SK-N-SH (cell line): ENCODE results near the gene G2E3. TPM values are rescaled to one million over a fixed set of nuclear protein-coding genes. Genes with fewer than 3 reads are reported as not detected.

Source experiments
- CTCF ChIA-PET: fragments of 300-600, 350-600 bp; formaldehyde crosslinking; extraction: SDS; loops from one replicate; lab custom pipeline; 2021; lab: Yijun Ruan, JAX
- POLR2A ChIA-PET: fragments of 350-600 bp; sonication (Branson Sonifier 250); formaldehyde crosslinking; extraction: SDS; loops from one replicate; lab custom pipeline; 2020; ENCODE audit warnings: antibody characterized with exemption, inconsistent platforms; lab: Yijun Ruan, JAX
- DNase-seq: peaks from one replicate; pipeline ENCODE4 v3.0.0; 2012
- H2AFZ ChIP-seq: fragments of 200-600 bp; sonication (generic); 2 replicates; pipeline ENCODE4 v1.8.1; 2016; ENCODE audit warnings: antibody characterized with exemption, mild to moderate bottlenecking, low read depth
- H3F3A ChIP-seq: fragments of 200-600 bp; sonication (generic); replicated peaks from 2 replicates; pipeline ENCODE3; 2016; ENCODE audit warnings: antibody characterized with exemption, mild to moderate bottlenecking; ENCODE audit not compliant: insufficient read depth
- H3K27ac ChIP-seq, 2 experiments: fragments of 200-500 bp in 1 of 2; fragments of 200-600 bp in 1 of 2; sonication (Bioruptor generic) in 1 of 2; sonication (generic), shearing (Covaris generic) in 1 of 2; 2 replicates each; pipeline versions ENCODE4 v1.5.1 to v1.6.1; 2014 to 2016; ENCODE audit warnings: low read depth in 2 of 2, inconsistent platforms in 1 of 2, low read length in 1 of 2, mild to moderate bottlenecking in 1 of 2, mixed read lengths in 1 of 2
- H3K27me3 ChIP-seq: fragments of 200-600 bp; sonication (generic), shearing (Covaris generic); 2 replicates; pipeline ENCODE4 v1.6.1; 2016; ENCODE audit warnings: mixed run types; ENCODE audit not compliant: insufficient read depth
- H3K36me3 ChIP-seq, 2 experiments: fragments of 200-500 bp in 1 of 2; fragments of 200-600 bp in 1 of 2; sonication (Bioruptor generic) in 1 of 2; sonication (generic) in 1 of 2; replicated peaks in 1 of 2; 2 replicates each; pipeline versions ENCODE3 to v1.5.1; 2014 to 2016; ENCODE audit warnings: low read length in 1 of 2, mild to moderate bottlenecking in 1 of 2; ENCODE audit not compliant: insufficient read depth in 2 of 2, control insufficient read depth in 1 of 2
- H3K4me1 ChIP-seq, 2 experiments: fragments of 200-500 bp in 1 of 2; fragments of 200-600 bp in 1 of 2; sonication (Bioruptor generic) in 1 of 2; sonication (generic), shearing (Covaris generic) in 1 of 2; 2 replicates each; pipeline versions ENCODE4 v1.5.1 to v1.6.1; 2014 to 2016; ENCODE audit warnings: low read depth in 1 of 2, low read length in 1 of 2, mixed run types in 1 of 2; ENCODE audit not compliant: insufficient read depth in 2 of 2, control insufficient read depth in 1 of 2
- H3K4me2 ChIP-seq: fragments of 200-600 bp; sonication (generic), shearing (Covaris generic); 2 replicates; pipeline ENCODE4 v1.6.1; 2017; ENCODE audit warnings: mixed run types
- H3K4me3 ChIP-seq, 2 experiments: fragments of 200-500 bp in 1 of 2; fragments of 200-600 bp in 1 of 2; sonication (Bioruptor generic) in 1 of 2; sonication (generic), shearing (Covaris generic) in 1 of 2; 2 replicates each; pipeline versions ENCODE4 v1.5.1 to v1.8.1; 2014 to 2016; ENCODE audit warnings: low read depth in 2 of 2, inconsistent platforms in 1 of 2, low read length in 1 of 2, mild to moderate bottlenecking in 1 of 2, mixed read lengths in 1 of 2, moderate library complexity in 1 of 2
- H3K79me2 ChIP-seq: fragments of 200-600 bp; sonication (generic); 2 replicates; pipeline ENCODE4 v1.8.1; 2017; ENCODE audit warnings: mild to moderate bottlenecking; ENCODE audit not compliant: insufficient read depth
- H3K9ac ChIP-seq: fragments of 200-600 bp; sonication (generic); 2 replicates; pipeline ENCODE4 v1.6.1; 2017; ENCODE audit warnings: mixed run types
- H3K9me2 ChIP-seq: fragments of 200-600 bp; sonication (generic); 2 replicates; pipeline ENCODE4 v1.6.1; 2017; ENCODE audit warnings: mixed run types
- H3K9me3 ChIP-seq: fragments of 200-600 bp; sonication (generic); 2 replicates; pipeline ENCODE4 v1.6.1; 2017; ENCODE audit warnings: mixed run types, mild to moderate bottlenecking, moderate library complexity
- H4K20me1 ChIP-seq: fragments of 200-600 bp; sonication (generic); 2 replicates; pipeline ENCODE4 v1.6.1; 2017; ENCODE audit warnings: mild to moderate bottlenecking, mixed run types; ENCODE audit not compliant: insufficient read depth
- ELF1 ChIP-seq: IDR thresholded peaks from 2 replicates; pipeline ENCODE4 v1.4.0; 2012
- EP300 ChIP-seq, 2 experiments: IDR thresholded peaks; 2 replicates each; pipeline versions ENCODE4 v1.4.0 to v1.6.1; 2012; ENCODE audit warnings: borderline replicate concordance in 1 of 2, low read depth in 1 of 2, low read length in 1 of 2
- FOSL2 ChIP-seq: IDR thresholded peaks from 2 replicates; pipeline ENCODE4 v1.4.0; 2012; ENCODE audit warnings: low read depth, mild to moderate bottlenecking, moderate library complexity, borderline replicate concordance
- FOXJ3 ChIP-seq: sonication (generic); formaldehyde crosslinking; IDR thresholded peaks from 2 replicates; pipeline ENCODE4 v1.5.1; 2020; ENCODE audit warnings: mild to moderate bottlenecking, missing genetic modification reagents
- GABPA ChIP-seq: IDR thresholded peaks from 2 replicates; pipeline ENCODE4 v1.4.0; 2012; ENCODE audit warnings: low read depth, mild to moderate bottlenecking
- JUND ChIP-seq: IDR thresholded peaks from 2 replicates; pipeline ENCODE4 v1.4.0; 2012
- MXI1 ChIP-seq: IDR thresholded peaks from 2 replicates; pipeline ENCODE4 v1.6.1; 2012; ENCODE audit warnings: mild to moderate bottlenecking, low read depth, low read length, improper control_type of control experiment
- NFIC ChIP-seq: IDR thresholded peaks from 2 replicates; pipeline ENCODE4 v1.4.0; 2012; ENCODE audit warnings: borderline replicate concordance
- NRF1 ChIP-seq: IDR thresholded peaks from 2 replicates; pipeline ENCODE4 v1.6.1; 2012; ENCODE audit warnings: low read depth, mild to moderate bottlenecking, low read length
- POLR2AphosphoS5 ChIP-seq: IDR thresholded peaks from 2 replicates; pipeline ENCODE4 v1.6.1; 2012; ENCODE audit warnings: low read depth, low read length
- RAD21 ChIP-seq: IDR thresholded peaks from 2 replicates; pipeline ENCODE4 v1.6.1; 2012; ENCODE audit warnings: mild to moderate bottlenecking, low read length
- RCOR1 ChIP-seq: fragments of 150-350 bp; IDR thresholded peaks from 2 replicates; pipeline ENCODE4 v1.6.1; 2017; ENCODE audit warnings: antibody characterized with exemption, low read length
- RFX5 ChIP-seq: IDR thresholded peaks from 2 replicates; pipeline ENCODE4 v1.6.1; 2012; ENCODE audit warnings: mild to moderate bottlenecking, improper control_type of control experiment, low read length
- RXRA ChIP-seq: IDR thresholded peaks from 2 replicates; pipeline ENCODE4 v1.4.0; 2012; ENCODE audit warnings: low read depth, mild to moderate bottlenecking, borderline replicate concordance
- SIN3A ChIP-seq: IDR thresholded peaks from 2 replicates; pipeline ENCODE4 v1.6.1; 2012; ENCODE audit warnings: low read depth, mild to moderate bottlenecking, low read length, moderate library complexity, borderline replicate concordance
- TAF1 ChIP-seq: IDR thresholded peaks from 2 replicates; pipeline ENCODE4 v1.6.1; 2012; ENCODE audit warnings: low read depth, mild to moderate bottlenecking, low read length, moderate library complexity, borderline replicate concordance
- WGBS: methylation state at CpG from one replicate; pipeline ENCODE4 v1.1.6; 2017; ENCODE audit warnings: low lambda C conversion rate; 5-methylcytosine and 5-hydroxymethylcytosine counted together
- polyA plus RNA-seq, 3 experiments: library from polyadenylated mRNA; depleted of rRNA; stranded (reverse); fragments of >200 nt; gene quantifications; 2 replicates each; pipeline ENCODE4 v1.2.3, GENCODE V29; 2012
- TF ChIP-seq, protein P1 (sequence below): IDR thresholded peaks from 2 replicates; pipeline ENCODE4 v1.4.0; 2012; ENCODE audit warnings: low read depth, borderline replicate concordance
- TF ChIP-seq, protein P2 (sequence below): fragments of 200-600 bp; sonication (generic); IDR thresholded peaks from 2 replicates; pipeline ENCODE4 v1.6.1; 2017; ENCODE audit warnings: antibody characterized with exemption, mild to moderate bottlenecking, moderate library complexity
- TF ChIP-seq, protein P3 (sequence below): IDR thresholded peaks from 2 replicates; pipeline ENCODE4 v1.4.0; 2012; ENCODE audit warnings: low read depth
- TF ChIP-seq, protein P4 (sequence below): IDR thresholded peaks from 2 replicates; pipeline ENCODE4; 2012
- TF ChIP-seq, protein P5 (sequence below): IDR thresholded peaks from 2 replicates; pipeline ENCODE4 v1.6.1; 2012; ENCODE audit warnings: mild to moderate bottlenecking, low read depth, low read length, moderate library complexity

Gene G2E3
- polyA plus RNA-seq, 1 of the 3 experiments (the other 2 are of a cell fraction) = 2.9 TPM

DNA sequence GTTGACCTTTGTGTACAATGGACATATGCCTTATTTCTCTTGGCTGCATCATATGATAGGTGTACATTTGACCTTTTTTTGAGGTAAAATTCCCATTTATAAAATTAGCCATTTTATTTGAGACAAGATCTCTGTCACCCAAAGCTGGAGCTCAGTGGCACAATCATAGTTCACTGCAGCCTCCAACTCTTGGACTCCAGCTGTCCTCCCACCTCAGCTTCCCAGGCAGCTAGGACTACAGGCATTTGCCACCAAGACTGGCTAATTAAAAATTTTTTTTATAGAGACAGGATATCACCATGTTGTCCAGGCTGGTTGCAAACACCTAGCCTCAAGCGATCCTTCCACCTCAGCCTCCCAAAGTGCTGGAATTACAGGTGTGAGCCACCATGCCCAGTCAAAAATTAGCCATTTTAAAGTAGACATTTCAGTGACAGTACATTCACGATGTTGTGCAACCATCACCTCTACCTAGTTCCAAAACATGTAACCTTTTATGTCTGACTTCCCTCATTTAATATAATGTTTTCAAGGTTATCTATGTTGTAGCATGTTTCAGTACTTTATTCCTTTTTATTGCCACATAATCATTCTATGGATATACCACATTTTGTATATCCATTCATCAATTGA is 5.4 kb downstream of the G2E3 start:
- Histone ChIP-seq H3K9ac (no peak overlapping the region), H3K79me2 (peaks cover 100% of the 10 kb centered on the region), H3K36me3 (peaks cover 4 to 21% of the 10 kb centered on the region in 2 experiments), H3K4me1 (peaks cover 8 to 13% of the 10 kb centered on the region in 2 experiments; a peak in 3 of 4 replicates), H3K9me2 (no peaks in the 10 kb centered on the region), H3F3A (peaks cover 20% of the 10 kb centered on the region), H2AFZ (no peak overlapping the region), H3K4me2 (no peak overlapping the region), H3K4me3 (no peak overlapping the region), H3K9me3 (no peaks in the 10 kb centered on the region), H4K20me1 (peaks cover 64% of the 10 kb centered on the region; the same call in 1 of the 2 replicates), H3K27me3 (no peaks in the 10 kb centered on the region), H3K27ac (no peak overlapping the region)
- 100% methylated on average over 2 of the region's 2 CpGs for WGBS
- no peak for DNase-seq
- ChIA-PET POLR2A (no interaction called here), CTCF (no interaction called here)
- TF ChIP-seq JUND = no peak
- TF ChIP-seq, protein P1, sequence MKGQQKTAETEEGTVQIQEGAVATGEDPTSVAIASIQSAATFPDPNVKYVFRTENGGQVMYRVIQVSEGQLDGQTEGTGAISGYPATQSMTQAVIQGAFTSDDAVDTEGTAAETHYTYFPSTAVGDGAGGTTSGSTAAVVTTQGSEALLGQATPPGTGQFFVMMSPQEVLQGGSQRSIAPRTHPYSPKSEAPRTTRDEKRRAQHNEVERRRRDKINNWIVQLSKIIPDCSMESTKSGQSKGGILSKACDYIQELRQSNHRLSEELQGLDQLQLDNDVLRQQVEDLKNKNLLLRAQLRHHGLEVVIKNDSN = no peak
- no peak for TF ChIP-seq NFIC
- TF ChIP-seq, protein P2, sequence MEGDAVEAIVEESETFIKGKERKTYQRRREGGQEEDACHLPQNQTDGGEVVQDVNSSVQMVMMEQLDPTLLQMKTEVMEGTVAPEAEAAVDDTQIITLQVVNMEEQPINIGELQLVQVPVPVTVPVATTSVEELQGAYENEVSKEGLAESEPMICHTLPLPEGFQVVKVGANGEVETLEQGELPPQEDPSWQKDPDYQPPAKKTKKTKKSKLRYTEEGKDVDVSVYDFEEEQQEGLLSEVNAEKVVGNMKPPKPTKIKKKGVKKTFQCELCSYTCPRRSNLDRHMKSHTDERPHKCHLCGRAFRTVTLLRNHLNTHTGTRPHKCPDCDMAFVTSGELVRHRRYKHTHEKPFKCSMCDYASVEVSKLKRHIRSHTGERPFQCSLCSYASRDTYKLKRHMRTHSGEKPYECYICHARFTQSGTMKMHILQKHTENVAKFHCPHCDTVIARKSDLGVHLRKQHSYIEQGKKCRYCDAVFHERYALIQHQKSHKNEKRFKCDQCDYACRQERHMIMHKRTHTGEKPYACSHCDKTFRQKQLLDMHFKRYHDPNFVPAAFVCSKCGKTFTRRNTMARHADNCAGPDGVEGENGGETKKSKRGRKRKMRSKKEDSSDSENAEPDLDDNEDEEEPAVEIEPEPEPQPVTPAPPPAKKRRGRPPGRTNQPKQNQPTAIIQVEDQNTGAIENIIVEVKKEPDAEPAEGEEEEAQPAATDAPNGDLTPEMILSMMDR = no peak
- TF ChIP-seq RAD21 = no peak
- TF ChIP-seq POLR2AphosphoS5 = no peak
- no peak for TF ChIP-seq SIN3A
- no peak for TF ChIP-seq RCOR1
- no peak for TF ChIP-seq RXRA
- TF ChIP-seq RFX5 = no peak
- TF ChIP-seq ELF1 = no peak
- no peak for TF ChIP-seq GABPA
- TF ChIP-seq FOSL2 = no peak
- TF ChIP-seq EP300 (IDR thresholded peaks at IDR 0.05; ENCODE audit: borderline replicate concordance in 1 of 2, low read depth in 1 of 2, low read length in 1 of 2) = no peak
- TF ChIP-seq, all 33 proteins: peak for 0

- Histone ChIP-seq H3K4me3 (no peak overlapping the region), H2AFZ (no peak overlapping the region), H3F3A (peaks cover 16% of the 10 kb centered on the region), H3K27me3 (no peaks in the 10 kb centered on the region), H3K36me3 (peaks cover 4 to 21% of the 10 kb centered on the region in 2 experiments), H3K4me2 (no peak overlapping the region), H3K9me2 (no peaks in the 10 kb centered on the region), H4K20me1 (peaks cover 66% of the 10 kb centered on the region; the same call in 1 of the 2 replicates), H3K9ac (no peak overlapping the region), H3K4me1 (peaks cover 8 to 13% of the 10 kb centered on the region in 2 experiments; a peak in 3 of 4 replicates), H3K79me2 (peaks cover 100% of the 10 kb centered on the region), H3K27ac (no peak overlapping the region), H3K9me3 (no peaks in the 10 kb centered on the region)
- DNase-seq = no peak
- ChIA-PET POLR2A (no interaction called here), CTCF (no interaction called here)
- TF ChIP-seq RXRA = no peak
- TF ChIP-seq, protein P3, sequence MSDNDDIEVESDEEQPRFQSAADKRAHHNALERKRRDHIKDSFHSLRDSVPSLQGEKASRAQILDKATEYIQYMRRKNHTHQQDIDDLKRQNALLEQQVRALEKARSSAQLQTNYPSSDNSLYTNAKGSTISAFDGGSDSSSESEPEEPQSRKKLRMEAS = no peak
- no peak for TF ChIP-seq NRF1
- TF ChIP-seq RFX5 = no peak
- TF ChIP-seq FOXJ3 (CRISPR knock-in tag) = no peak
- no peak for TF ChIP-seq TAF1
- TF ChIP-seq, protein P4, sequence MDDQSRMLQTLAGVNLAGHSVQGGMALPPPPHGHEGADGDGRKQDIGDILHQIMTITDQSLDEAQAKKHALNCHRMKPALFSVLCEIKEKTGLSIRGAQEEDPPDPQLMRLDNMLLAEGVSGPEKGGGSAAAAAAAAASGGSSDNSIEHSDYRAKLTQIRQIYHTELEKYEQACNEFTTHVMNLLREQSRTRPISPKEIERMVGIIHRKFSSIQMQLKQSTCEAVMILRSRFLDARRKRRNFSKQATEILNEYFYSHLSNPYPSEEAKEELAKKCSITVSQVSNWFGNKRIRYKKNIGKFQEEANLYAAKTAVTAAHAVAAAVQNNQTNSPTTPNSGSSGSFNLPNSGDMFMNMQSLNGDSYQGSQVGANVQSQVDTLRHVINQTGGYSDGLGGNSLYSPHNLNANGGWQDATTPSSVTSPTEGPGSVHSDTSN = no peak
- TF ChIP-seq, protein P5, sequence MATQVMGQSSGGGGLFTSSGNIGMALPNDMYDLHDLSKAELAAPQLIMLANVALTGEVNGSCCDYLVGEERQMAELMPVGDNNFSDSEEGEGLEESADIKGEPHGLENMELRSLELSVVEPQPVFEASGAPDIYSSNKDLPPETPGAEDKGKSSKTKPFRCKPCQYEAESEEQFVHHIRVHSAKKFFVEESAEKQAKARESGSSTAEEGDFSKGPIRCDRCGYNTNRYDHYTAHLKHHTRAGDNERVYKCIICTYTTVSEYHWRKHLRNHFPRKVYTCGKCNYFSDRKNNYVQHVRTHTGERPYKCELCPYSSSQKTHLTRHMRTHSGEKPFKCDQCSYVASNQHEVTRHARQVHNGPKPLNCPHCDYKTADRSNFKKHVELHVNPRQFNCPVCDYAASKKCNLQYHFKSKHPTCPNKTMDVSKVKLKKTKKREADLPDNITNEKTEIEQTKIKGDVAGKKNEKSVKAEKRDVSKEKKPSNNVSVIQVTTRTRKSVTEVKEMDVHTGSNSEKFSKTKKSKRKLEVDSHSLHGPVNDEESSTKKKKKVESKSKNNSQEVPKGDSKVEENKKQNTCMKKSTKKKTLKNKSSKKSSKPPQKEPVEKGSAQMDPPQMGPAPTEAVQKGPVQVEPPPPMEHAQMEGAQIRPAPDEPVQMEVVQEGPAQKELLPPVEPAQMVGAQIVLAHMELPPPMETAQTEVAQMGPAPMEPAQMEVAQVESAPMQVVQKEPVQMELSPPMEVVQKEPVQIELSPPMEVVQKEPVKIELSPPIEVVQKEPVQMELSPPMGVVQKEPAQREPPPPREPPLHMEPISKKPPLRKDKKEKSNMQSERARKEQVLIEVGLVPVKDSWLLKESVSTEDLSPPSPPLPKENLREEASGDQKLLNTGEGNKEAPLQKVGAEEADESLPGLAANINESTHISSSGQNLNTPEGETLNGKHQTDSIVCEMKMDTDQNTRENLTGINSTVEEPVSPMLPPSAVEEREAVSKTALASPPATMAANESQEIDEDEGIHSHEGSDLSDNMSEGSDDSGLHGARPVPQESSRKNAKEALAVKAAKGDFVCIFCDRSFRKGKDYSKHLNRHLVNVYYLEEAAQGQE = no peak
- TF ChIP-seq MXI1 = no peak
These were observed 5.9 kb downstream of the G2E3 start for GRCh38 chr14:30564868-30565248.
